HT1080 (cell line): Measurements from ENCODE around the gene PPP1R13L. TPM values are rescaled to one million over a fixed set of nuclear protein-coding genes. Genes with fewer than 3 reads are reported as not detected.
"Not testable (repeated sequence)": the region's sequence is repeated elsewhere in the genome, so short reads cannot be mapped to it uniquely, and the experiment has no call there.

ENCODE experiments used
- DNase-seq: peaks from one replicate; pipeline ENCODE4 v3.0.0-alpha.2; 2015; ENCODE audit warnings: low read depth
- polyA plus RNA-seq, 2 experiments: library from polyadenylated mRNA; depleted of rRNA; stranded (reverse); fragments of >200 nt; gene quantifications; 2 replicates each; pipeline ENCODE4 v1.2.3, GENCODE V29; 2015
- total RNA-seq: library from RNA; depleted of rRNA; stranded (reverse); fragments of >200 nt; shearing (Covaris generic); gene quantifications from 2 replicates; pipeline ENCODE4 v1.2.3, GENCODE V29; 2014; rRNA removed

PPP1R13L gene
- total RNA-seq, result 18.9 and 34.3 TPM in 2 replicates
- polyA plus RNA-seq (2015; cell fraction: cytosol; rRNA removed), result 96.8 and 126 TPM in 2 replicates
- polyA plus RNA-seq (2015; cell fraction: nucleus; rRNA removed), result 198 and 211 TPM in 2 replicates

- DNase-seq, result peak; percentile 94
These were observed at the start of gene PPP1R13L for GRCh38 chr19:45404557-45405434. Gene PPP1R13L, minus strand, starts transcription at chr19:45405069. Its CDS starts 6,751 bp downstream, at chr19:45398318.

GRCh38 chr19:45451850-45452387 is 47.0 kb upstream of the PPP1R13L start:
- DNase-seq, result no peak

- DNase-seq, result peak; percentile 58
These were observed 46.4 kb upstream of the PPP1R13L start for GRCh38 chr19:45451131-45451849.

- no peak for DNase-seq
These were observed 45.1 kb upstream of the PPP1R13L start for GRCh38 chr19:45450012-45450333.

- peak; percentile 37 for DNase-seq
These were observed 44.0 kb upstream of the PPP1R13L start for GRCh38 chr19:45448887-45449299.

GRCh38 chr19:45448425-45448756 is 43.5 kb upstream of the PPP1R13L start:
- no peak for DNase-seq

- no peak for DNase-seq
These were observed 42.1 kb upstream of the PPP1R13L start for GRCh38 chr19:45446944-45447343.

GRCh38 chr19:45446295-45446694 is 41.4 kb upstream of the PPP1R13L start:
- DNase-seq, result peak; percentile 50

GRCh38 chr19:45445139-45445538 is 40.3 kb upstream of the PPP1R13L start:
- DNase-seq, result no peak

- DNase-seq, result no peak
These were observed 39.6 kb upstream of the PPP1R13L start for GRCh38 chr19:45444318-45445041.

GRCh38 chr19:45443462-45444317 is 38.8 kb upstream of the PPP1R13L start:
- DNase-seq, result peak; percentile 84

GRCh38 chr19:45442778-45443461 is 38.1 kb upstream of the PPP1R13L start:
- DNase-seq, result peak; percentile 60

- DNase-seq, result no peak
These were observed 37.5 kb upstream of the PPP1R13L start for GRCh38 chr19:45442408-45442777.

- DNase-seq, result peak; percentile 29
These were observed 36.2 kb upstream of the PPP1R13L start for GRCh38 chr19:45440873-45441654.

GRCh38 chr19:45440259-45440638 is 35.4 kb upstream of the PPP1R13L start:
- no peak for DNase-seq

- peak; percentile 69 for DNase-seq
These were observed 34.8 kb upstream of the PPP1R13L start for GRCh38 chr19:45439569-45440258.

- no peak for DNase-seq
These were observed 34.3 kb upstream of the PPP1R13L start for GRCh38 chr19:45439190-45439568.

GRCh38 chr19:45437328-45437727 is 32.5 kb upstream of the PPP1R13L start:
- DNase-seq, result no peak

GRCh38 chr19:45432543-45432942 is 27.7 kb upstream of the PPP1R13L start:
- DNase-seq, result not testable (repeated sequence)
